Pancreas (tissue), 10 donors: ENCODE data around the gene KIF3C. TPM values are rescaled to one million over a fixed set of nuclear protein-coding genes. Genes with fewer than 3 reads are reported as not detected.

Source experiments
- ATAC-seq, 4 donors: fragments of 200-7000 bp; cut with Tn5 transposase; one replicate each; pipeline versions ENCODE4 v1.8.0 to v1.9.1; 2020; ENCODE audit warnings: mild to moderate bottlenecking in 4 of 4, moderate library complexity in 4 of 4
- DNase-seq, 6 donors: peaks; one replicate each; pipeline ENCODE4 v3.0.0-alpha.2; 2020
- FAIRE-seq: peaks from 2 replicates; lab custom pipeline; 2012; peaks lifted over from hg19 to GRCh38; lab: Jason Lieb, UNC
- H3K27ac ChIP-seq, 4 donors: fragments of 200-600 bp; sonication (generic); 1 replicate in 3 of 4; 2 replicates in 1 of 4; pipeline versions ENCODE4 v1.5.0 to v1.8.0; 2020
- H3K27me3 ChIP-seq, 4 donors: fragments of 200-600 bp; one replicate each; pipeline ENCODE4 v1.8.0; 2021
- H3K36me3 ChIP-seq, 3 donors: fragments of 200-600 bp; sonication (generic) in 1 of 3; one replicate each; pipeline versions ENCODE4 v1.5.0 to v1.8.0; 2020 to 2021
- H3K4me1 ChIP-seq, 3 donors: fragments of 200-600 bp; one replicate each; pipeline ENCODE4 v1.8.0; 2021
- H3K4me3 ChIP-seq, 4 donors: fragments of 200-600 bp; sonication (generic) in 2 of 4; one replicate each; pipeline versions ENCODE4 v1.5.0 to v1.8.0; 2020 to 2021
- H3K9me3 ChIP-seq, 4 donors: fragments of 200-600 bp; one replicate each; pipeline ENCODE4 v1.8.0; 2021
- CTCF ChIP-seq, 4 donors: fragments of 200-600 bp; sonication (generic) in 3 of 4; IDR thresholded peaks; one replicate each; pipeline versions ENCODE4 v1.5.0 to v1.8.0; 2021; ENCODE audit warnings: antibody characterized with exemption in 4 of 4
- WGBS, 2 donors: extraction: QIAGEN DNeasy Blood & Tissue Kit; methylation state at CpG; one replicate each; pipeline ENCODE4 v1.1.7; 2013; 5-methylcytosine and 5-hydroxymethylcytosine counted together
- intact Hi-C, 3 donors: fragments of 100-400 bp; cut with DNase I; formaldehyde crosslinking; loops; one replicate each; pipeline versions ENCODE4 v1.11.1 to v1.14.2; 2022
- polyA plus RNA-seq, 2 donors: library from polyadenylated mRNA; stranded (reverse); fragments of 200-250 nt; gene quantifications; one replicate each; pipeline ENCODE4 v1.2.3, GENCODE V29; 2013
- total RNA-seq, 6 donors: library from RNA; stranded (reverse); fragmentation: NEBNext Ultra II Directional in 4 of 6; extraction: Animal tissue kit (Norgen Biotek cat#: 25700) in 4 of 6; gene quantifications; one replicate each; pipeline versions ENCODE4 v1.2.1 to v1.2.4, GENCODE V29; 2021 to 2023
- donor health status: healthy with polysubstance abuse.
- donor health status: DM: no; HTN: no; CAD: no; lungs with moderate emphysema.
- donor health status: DM: no; HTN: no; CAD: no.
- donor health status: control.
- donor health status: control.
- donor health status: Bipolar disorder and iron deficiency.
- donor health status: DM: yes; HTN: yes; CAD: no.
- donor health status: DM: no; HTN: no; CAD: no.
- donor health status: DM: no; HTN: no; CAD: no.
- donor health status: DM: yes; HTN: yes; CAD: no.

KIF3C gene
- total and polyA plus RNA-seq, 8 donors, result 0.38 to 8.2 (median 2.0) TPM

GRCh38 chr2:25894135-25894830, 88.0 kb downstream of the KIF3C start:
- no peaks in the 10 kb centered on the region for H3K9me3 ChIP-seq
- no peaks in the 10 kb centered on the region for H3K36me3 ChIP-seq
- DNase-seq (peak in 2 of 6 donors; percentile 28 to 58), ATAC-seq (peak in 1 of 4 donors; percentile 35), FAIRE-seq (no peak)
- WGBS, 2 donors, result 72 to 76% methylated on average over 8 of the region's 8 CpGs
- TF ChIP-seq CTCF (IDR thresholded peaks at IDR 0.05), result no peak
- no peaks in the 10 kb centered on the region for H3K27me3 ChIP-seq
- no peaks in the 10 kb centered on the region for H3K4me1 ChIP-seq
- intact Hi-C loops, result no loop called here
- H3K27ac ChIP-seq, result no peak overlapping the region
- no peak overlapping the region for H3K4me3 ChIP-seq

GRCh38 chr2:25891672-25892071, 90.6 kb downstream of the KIF3C start:
- TF ChIP-seq CTCF (IDR thresholded peaks at IDR 0.05), result no peak
- ATAC-seq (no peak), FAIRE-seq (no peak), DNase-seq (no peak)
- Histone ChIP-seq H3K4me3 (no peak overlapping the region), H3K27me3 (no peaks in the 10 kb centered on the region), H3K4me1 (no peaks in the 10 kb centered on the region), H3K36me3 (no peaks in the 10 kb centered on the region), H3K27ac (no peak overlapping the region), H3K9me3 (no peaks in the 10 kb centered on the region)
- intact Hi-C loops, result no loop called here
- 62 to 78% methylated on average over 5 of the region's 5 CpGs for WGBS, 2 donors

GRCh38 chr2:25887624-25888242, 94.6 kb downstream of the KIF3C start:
- ATAC-seq (no peak), FAIRE-seq (no peak), DNase-seq (no peak)
- no peaks in the 10 kb centered on the region for H3K9me3 ChIP-seq
- H3K27me3 ChIP-seq, result no peaks in the 10 kb centered on the region
- WGBS, 2 donors, result 81 to 86% methylated on average over 5 of the region's 5 CpGs
- TF ChIP-seq CTCF (IDR thresholded peaks at IDR 0.05), result no peak
- intact Hi-C loops, result no loop called here
- no peak overlapping the region for H3K27ac ChIP-seq
- no peaks in the 10 kb centered on the region for H3K36me3 ChIP-seq
- H3K4me3 ChIP-seq, result no peak overlapping the region
- no peaks in the 10 kb centered on the region for H3K4me1 ChIP-seq

- H3K4me3 ChIP-seq, result no peak overlapping the region
- no peaks in the 10 kb centered on the region for H3K36me3 ChIP-seq
- no peak for TF ChIP-seq CTCF (IDR thresholded peaks at IDR 0.05)
- DNase-seq, result no peak
- no peak overlapping the region for H3K27ac ChIP-seq
- no peaks in the 10 kb centered on the region for H3K9me3 ChIP-seq
- WGBS, 2 donors, result 82 to 83% methylated on average over 2 of the region's 2 CpGs
- no peak for ATAC-seq
- H3K4me1 ChIP-seq, result no peaks in the 10 kb centered on the region
- no peak for FAIRE-seq
- intact Hi-C loops, result no loop called here
- no peaks in the 10 kb centered on the region for H3K27me3 ChIP-seq
These were observed 96.4 kb downstream of the KIF3C start for GRCh38 chr2:25885933-25886332.

GRCh38 chr2:25881764-25882163, 100.5 kb downstream of the KIF3C start:
- H3K9me3 ChIP-seq, result no peaks in the 10 kb centered on the region
- no peak for TF ChIP-seq CTCF (IDR thresholded peaks at IDR 0.05)
- no peaks in the 10 kb centered on the region for H3K27me3 ChIP-seq
- no peak overlapping the region for H3K4me3 ChIP-seq
- H3K27ac ChIP-seq, result no peak overlapping the region
- 63 to 69% methylated on average over 4 of the region's 4 CpGs for WGBS, 2 donors
- H3K4me1 ChIP-seq, result peaks cover 0 to 8% (median 7%) of the 10 kb centered on the region in 3 donors
- FAIRE-seq, result no peak
- no peak for DNase-seq
- no peak for ATAC-seq
- no peaks in the 10 kb centered on the region for H3K36me3 ChIP-seq
- intact Hi-C loops, result no loop called here
